PFSK-1 (cell line): ENCODE measurements around the gene ISG15.

Source experiments
- POLR2AphosphoS5 ChIP-seq: IDR thresholded peaks from 2 replicates; pipeline ENCODE4 v1.6.1; 2012; ENCODE audit warnings: low read depth, mild to moderate bottlenecking, control low read depth, low read length, moderate library complexity
- TAF1 ChIP-seq: IDR thresholded peaks from 2 replicates; pipeline ENCODE4 v1.6.1; 2012; ENCODE audit warnings: low read length, control low read depth, borderline replicate concordance; ENCODE audit not compliant: insufficient read depth

GRCh38 chr1:1050577-1051052 lies 37.3 kb downstream of the ISG15 start:
- TF ChIP-seq TAF1 (no peak), POLR2AphosphoS5 (no peak)
